Hematopoietic multipotent progenitor cell treated with erythropoietin and hydrocortisone succinate and interleukin-3 and kit ligand, for 17 days (in vitro differentiated cells): ENCODE data around the gene EME1.

Source experiments
- DNase-seq: peaks from one replicate; pipeline ENCODE4 v3.0.0-alpha.2; 2015; ENCODE audit warnings: low spot score

Gene EME1

GRCh38 chr17:50363217-50364060, 9.6 kb upstream of the EME1 start:
- no peak for DNase-seq

GRCh38 chr17:50364061-50364458, 9.0 kb upstream of the EME1 start:
- no peak for DNase-seq

DNA sequence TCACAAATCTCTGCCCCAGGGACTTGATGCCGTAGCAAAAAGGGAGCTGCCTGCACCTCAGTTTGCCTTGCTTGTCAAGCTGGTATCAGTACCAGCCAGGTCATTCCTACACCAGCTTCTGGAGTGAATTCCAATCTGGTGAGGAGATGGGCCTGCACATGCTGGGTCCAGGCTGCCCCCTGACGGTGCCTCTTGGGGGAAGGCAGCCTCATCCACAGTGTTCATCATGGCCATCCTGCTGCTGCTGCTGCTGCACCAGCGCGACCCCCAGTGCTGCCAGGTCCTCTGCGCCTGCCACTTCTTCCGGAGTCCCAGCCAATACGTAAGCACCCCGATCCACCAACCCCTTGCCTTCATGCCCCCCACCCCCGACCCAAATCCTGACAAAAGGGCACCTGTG, 8.3 kb upstream of the EME1 start:
- no peak for DNase-seq

DNA sequence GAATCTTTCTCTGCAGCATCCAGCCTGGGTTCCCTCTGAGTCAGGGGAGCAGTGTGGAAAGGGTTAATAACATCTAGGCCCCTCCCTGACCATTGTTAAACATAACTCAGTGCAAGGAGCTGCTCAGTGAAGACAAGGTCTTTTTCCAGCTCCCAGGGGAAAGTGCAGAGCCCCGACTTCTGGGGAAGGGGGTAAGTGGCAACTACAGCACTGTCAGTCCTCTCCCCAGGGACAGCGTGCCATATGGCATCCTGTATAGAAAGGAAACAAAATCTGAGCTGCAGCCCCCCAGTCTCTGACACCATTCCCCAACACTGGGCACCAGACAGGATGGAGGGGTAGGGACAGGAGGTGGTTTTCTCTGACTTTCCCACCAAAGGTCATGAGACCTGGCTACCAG, 7.9 kb upstream of the EME1 start:
- no peak for DNase-seq

DNA sequence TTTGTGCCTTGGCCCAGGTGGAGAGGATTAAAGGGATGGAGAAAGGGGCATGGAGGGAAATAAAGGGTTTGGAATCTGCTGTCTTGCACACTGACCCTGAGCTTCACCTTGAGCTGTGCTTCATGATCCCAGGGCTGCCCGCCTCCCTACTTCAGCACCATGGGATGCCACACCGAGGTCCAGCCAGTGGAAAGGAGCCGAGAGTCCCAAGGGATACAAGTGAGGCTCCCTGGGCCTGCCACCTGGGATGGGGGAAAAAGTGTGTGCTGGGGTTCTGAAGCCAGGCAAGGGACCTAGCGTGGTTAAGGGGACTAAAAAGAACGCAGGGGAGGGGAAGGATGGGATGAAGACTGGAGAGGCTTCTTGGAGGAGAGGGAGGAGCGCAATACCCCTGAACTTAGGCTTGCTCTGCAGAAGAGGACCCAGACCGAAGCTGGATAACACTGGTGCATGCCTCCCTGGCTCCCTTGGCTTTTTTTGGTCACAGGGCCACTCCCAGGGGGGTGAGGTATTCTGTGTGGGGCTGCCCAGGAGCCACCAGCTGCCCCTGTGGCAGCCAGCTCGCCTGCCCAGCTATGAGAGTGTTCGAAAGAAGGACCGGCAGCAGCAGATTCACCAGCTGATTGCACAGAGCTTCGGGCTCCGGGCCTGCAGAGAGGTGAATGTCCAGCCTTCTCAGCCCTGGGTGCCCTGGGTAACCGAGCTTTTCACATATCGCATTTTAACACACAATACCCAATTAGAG, 7.2 kb upstream of the EME1 start:
- DNase-seq, result no peak

GRCh38 chr17:50367401-50367800, 5.6 kb upstream of the EME1 start:
- no peak for DNase-seq

DNA sequence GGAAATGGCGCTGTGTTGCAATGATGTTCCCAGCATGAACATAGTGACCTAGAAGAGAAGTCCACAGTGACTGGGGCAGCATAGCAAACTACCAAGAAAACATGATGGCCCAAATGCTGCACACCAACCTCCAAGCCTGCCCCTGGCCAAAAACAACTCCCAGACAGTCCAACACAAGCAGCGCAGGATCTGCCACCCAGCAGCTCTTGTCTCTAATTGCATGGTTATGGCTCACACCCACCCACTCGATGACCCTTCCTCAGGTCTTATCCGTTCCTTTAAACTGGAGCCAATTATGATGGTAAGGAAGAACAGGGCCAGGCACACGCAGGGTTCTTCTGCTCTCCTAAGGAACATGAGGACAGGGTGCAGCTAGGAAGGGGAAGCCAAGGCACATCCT, 3.0 kb upstream of the EME1 start:
- no peak for DNase-seq

DNA sequence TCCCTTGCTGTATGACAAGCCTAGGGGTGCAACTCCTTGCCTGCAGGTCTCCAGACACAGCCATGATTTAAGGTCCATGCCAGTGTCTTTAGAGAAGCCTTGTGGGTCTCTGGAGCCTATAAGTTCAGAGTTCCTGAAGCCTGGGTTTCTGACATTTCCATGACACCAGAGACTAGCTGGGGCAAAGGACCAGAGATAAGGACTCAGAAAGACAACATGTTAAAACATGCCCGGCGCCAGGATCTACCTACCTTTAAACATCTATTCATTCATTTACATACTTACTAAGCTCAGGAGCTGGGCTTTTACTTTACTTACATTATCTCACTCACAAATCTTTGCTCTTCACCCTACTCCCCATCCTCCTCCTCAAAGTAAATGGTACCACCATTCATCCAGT, 1.5 kb upstream of the EME1 start:
- DNase-seq, result peak; percentile 40

GRCh38 chr17:50372222-50372757, 739 bp upstream of the EME1 start:
- DNase-seq, result no peak

DNA sequence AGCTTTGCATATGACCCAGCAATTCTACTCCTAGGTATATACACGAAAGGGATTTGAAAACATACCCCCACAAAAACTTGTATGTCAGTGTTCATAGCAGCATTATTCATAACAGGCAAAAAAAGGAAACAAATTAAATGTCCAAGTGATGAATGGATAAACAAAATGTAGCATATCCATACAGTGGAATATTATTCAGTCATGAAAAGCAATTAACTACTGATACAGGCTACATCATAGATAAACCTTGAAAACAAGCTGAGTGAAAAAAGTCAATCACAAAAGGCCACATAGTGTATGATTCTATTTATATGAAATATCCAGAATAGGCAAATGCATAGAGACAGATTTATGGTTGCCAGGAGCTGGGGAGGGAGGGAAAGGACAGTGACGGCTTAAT, 676 bp downstream of the EME1 start:
- no peak for DNase-seq

- DNase-seq, result no peak
Measured at GRCh38 chr17:50375858-50376538, 3.0 kb downstream of the EME1 start.

GRCh38 chr17:50379351-50380132, 6.5 kb downstream of the EME1 start:
- DNase-seq, result no peak

- DNase-seq, result no peak
Measured at GRCh38 chr17:50380369-50381259, 7.6 kb downstream of the EME1 start.

DNA sequence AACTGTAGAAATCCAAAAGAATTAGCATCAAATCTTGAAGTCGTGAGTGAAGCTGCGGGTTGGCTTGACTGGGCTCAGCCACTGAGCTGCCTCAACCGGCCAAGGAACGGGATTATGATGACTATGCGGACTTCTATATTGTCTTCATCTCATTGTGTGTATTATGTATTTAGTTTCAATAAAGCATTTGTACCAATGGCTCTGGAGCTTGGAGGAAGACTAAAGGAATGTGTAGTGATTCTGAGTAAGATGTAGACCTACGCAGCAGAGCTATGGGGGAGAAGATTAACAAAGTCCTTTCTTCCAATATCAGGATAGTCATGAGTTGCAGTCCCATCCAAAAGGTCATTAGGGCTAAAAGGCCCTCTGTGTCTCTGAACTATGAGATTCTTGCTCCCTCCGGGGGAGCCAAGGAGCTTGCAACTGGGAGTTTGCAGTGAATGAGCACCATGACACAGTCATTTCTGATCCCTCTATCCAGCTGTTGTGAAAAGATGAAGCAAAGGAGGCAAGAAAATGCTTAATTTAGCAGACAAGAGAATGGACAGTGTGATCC, 8.3 kb downstream of the EME1 start:
- no peak for DNase-seq

- no peak for DNase-seq
Measured at GRCh38 chr17:50381920-50382319, 8.9 kb downstream of the EME1 start.

DNA sequence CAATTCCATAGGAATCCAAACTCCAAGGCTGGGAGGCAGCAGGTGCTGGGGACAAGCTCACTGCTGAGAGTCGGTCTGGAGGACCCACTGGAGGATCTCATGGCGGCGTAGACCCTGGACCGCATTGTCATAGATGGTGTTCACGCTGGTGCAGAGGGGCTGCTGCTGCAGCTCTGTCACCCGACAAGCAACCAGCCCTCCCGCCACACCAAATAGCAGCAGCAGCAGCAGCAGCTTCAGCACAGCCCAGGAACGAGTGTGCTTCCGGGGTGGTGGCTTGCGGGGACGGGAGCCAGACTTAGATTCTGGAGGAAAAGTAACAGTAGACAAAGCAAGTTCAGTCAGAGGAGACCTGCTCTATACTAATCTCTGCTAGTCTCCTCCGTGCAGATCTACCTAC, 9.9 kb downstream of the EME1 start:
- no peak for DNase-seq

DNA sequence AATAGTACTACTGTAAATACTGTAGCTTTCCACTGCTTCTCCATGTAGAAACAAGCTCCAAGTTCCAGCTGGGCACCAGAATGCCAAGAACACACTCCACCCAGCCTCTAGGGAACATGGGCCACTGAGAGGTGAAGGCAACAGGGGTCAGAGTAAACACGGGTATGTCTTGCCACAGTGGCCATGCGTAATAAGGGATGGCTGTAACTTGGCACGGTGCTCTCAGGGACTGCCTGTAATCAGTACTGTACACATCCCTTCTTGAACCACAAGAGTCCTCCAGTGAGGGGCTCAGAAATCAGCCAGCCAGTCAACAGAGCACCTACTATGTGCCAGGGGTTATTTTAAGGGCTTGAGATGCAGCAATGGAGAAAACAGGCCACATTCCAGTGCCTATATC, 13.5 kb downstream of the EME1 start:
- DNase-seq, result no peak

- DNase-seq, result no peak
Measured at GRCh38 chr17:50388728-50389127, 15.7 kb downstream of the EME1 start.

- no peak for DNase-seq
Measured at GRCh38 chr17:50389534-50389933, 16.5 kb downstream of the EME1 start.

GRCh38 chr17:50392621-50393020, 19.6 kb downstream of the EME1 start:
- DNase-seq, result no peak

- DNase-seq, result no peak
Measured at GRCh38 chr17:50393700-50394099, 20.7 kb downstream of the EME1 start.
